HG02981 (cell line): ENCODE results near the gene PPP1R14D.
A peak's percentile ranks its signal among the peaks of the same experiment; 100 is the strongest.
"Not testable (repeated sequence)": the region's sequence is repeated elsewhere in the genome, so short reads cannot be mapped to it uniquely, and the experiment has no call there.

Experiments used
- ATAC-seq: cut with Tn5 transposase; IDR thresholded peaks from one replicate; pipeline ENCODE4 v1.9.1; 2021; ENCODE audit warnings: mild to moderate bottlenecking, moderate library complexity; ENCODE audit not compliant: unreplicated experiment

The PPP1R14D gene

DNA sequence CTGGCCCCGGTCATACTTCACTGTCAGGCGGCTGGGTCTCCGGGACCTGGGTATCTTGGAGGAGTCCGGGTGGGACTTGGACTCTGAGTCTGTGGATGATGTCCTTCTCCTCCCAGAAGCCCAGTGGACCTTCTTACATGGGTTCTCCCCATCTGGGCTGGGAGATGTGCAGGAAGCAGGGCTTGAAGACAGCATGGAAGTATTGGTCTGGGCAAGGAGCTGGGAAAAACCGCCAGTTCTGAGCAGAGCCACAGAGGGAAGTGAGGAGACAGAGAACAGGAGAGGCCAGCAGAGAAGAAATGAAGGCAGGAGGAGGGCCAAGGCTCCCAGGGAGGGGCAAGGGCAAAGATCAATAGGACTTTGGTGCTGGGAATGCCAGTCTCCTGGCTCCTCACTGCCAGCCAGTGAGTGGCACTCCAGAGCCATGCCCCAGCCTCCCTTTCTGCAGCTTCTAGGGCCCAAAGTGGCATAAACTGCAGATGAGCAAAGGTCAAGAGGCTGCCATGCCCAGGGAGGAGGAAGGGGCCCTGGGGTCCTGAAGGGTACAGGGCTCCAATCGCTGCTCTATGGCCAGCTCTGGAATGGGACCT lies at the start of gene PPP1R14D:
Gene PPP1R14D (minus strand): TSS at position 262 of the 590 bp plus-strand sequence. CDS start 67 bp downstream, at position 195.
- no peak for ATAC-seq

DNA sequence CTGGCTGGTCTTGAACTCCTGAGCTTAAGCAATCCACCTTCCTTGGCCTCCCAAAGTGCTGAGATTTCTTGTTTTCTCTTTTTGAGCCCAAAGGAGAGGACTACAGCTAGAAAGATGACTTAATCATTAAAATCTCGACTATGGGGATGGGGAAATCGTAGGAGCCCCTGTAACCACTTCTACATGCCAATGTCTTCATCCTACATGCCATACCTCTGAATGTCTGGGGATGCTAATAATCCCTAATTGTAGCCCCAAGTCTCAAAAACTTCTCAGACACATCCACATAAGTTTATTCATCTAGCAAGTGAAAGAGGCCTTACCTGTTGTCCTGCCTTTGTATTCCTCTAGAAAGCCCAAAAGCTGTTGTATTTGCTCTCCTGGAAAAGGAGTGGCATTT lies 49.2 kb upstream of the PPP1R14D start:
- no peak for ATAC-seq

DNA sequence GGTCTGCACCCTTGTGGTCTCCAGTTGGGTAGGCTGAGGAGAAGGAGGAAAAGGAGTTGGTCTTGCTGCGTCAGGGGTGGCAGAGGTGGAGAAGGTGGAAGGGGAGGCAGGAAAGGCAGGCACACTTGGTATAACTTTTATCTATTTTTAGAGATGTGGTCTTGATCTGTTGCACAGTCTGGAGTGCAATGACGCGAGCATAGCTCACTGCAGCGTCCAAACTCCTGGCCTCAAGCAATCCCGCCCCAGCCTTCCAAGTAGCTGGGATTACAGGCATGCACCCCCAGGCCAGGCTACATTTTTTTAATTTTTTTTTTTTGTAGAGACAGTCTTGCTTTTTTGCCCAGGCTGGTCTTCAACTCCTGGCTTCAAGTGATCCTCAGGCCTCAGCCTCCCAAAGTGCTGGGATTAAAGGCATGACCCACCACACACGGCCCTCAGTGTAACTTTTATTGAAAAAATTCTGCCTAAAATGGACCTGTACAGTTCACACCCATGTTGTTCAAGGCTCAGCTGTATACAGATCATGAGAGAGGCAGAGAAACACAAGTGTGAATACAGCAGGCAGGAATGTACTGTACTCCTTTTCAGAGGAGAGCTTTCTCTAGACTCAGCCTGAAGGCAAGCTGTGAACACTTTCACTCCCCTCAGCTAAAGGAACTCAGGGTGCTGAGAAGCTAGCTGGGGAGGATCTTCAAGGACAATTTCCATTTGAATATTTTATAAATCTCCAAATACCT lies 47.7 kb upstream of the PPP1R14D start:
- ATAC-seq: no peak

DNA sequence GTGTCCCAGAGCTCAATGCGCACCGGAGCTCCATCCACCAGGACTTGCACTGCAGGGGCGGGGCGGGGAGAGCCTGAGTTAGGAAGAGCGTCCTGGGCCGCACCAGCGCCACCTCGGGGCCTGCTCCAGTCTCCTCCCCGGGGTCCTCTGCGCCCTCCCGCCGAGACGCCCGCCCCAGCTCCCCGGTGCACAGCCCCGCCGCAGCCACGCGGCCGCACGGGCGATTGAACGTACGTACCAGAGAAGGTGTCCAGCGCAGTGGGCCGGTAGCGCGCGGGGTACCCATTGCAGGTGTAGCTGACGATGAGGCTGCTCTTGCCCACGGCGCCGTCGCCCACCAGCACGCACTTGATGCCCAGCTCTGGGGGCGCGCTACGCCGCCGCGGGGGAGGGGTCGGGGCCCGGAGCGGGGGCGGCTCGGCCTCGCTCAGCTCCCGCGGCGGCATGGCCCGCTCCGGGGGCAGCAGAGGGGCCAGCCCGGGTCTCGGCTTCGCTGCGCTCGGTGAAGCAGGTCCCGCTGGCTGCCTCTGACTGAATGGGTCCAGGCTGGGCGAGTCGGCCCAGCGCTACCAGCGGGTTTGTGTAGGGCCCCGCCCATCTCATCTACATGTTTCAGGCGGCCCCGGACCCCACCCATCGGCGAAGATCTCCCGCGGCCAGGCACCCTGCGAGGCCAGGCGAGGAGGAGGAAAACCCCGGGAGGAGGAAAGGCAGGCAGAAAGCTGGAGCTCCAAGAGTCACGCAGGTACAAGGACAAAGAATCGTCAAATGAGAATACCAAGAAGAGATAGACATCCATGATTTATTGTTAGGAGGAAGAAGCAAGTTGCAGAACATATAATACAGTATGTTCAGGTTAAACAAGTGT lies 45.4 kb upstream of the PPP1R14D start, which contains the start of gene RHOV:
Gene RHOV (minus strand): TSS at position 541 of the 868 bp plus-strand sequence. CDS start 95 bp downstream, at position 446.
- ATAC-seq: peak; percentile 57

- ATAC-seq: no peak
Measured at GRCh38 chr15:40872791-40873693, 44.5 kb upstream of the PPP1R14D start.

DNA sequence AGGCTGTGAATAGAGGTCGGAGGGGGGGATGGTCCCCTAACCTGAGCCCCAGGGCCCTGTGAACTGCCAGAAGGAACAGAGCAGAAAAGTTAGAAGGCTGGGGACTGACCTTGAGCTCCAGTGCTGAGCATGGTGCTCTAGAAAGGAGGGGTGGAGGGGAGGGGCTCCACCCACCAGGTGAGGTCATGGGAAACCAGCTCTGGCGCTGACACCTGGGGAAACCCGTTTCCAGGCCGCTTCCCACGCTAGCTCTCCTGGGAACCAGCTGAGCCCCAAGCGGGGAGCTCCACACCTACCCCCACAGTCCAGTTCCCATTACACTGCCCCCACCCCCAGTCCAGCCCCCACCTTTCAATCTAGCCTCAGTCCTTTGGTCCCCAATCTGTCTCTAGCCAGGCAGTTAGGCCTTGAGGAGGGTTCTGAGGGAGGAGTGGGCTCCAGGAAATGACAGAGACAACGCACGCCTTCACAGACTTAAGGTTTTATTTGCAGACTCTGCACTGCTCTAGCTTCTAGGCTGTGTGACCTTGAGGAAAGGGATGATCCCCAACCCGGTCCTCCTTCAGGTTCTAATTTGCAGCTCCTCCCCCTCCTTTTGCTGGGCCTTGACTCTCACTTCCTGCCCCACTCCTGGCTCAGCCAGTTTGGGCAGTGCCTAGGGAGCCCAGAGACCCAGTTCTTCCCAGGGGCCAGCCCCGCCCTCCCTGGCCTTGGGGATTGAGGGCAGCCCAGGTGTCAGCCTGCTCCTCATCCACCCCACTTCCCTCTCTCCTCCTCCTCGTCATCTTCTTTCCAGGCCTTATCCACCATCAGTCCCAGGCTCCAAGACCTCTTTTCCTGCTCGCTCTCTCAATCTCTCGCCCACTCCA lies 43.5 kb upstream of the PPP1R14D start:
- no peak for ATAC-seq

DNA sequence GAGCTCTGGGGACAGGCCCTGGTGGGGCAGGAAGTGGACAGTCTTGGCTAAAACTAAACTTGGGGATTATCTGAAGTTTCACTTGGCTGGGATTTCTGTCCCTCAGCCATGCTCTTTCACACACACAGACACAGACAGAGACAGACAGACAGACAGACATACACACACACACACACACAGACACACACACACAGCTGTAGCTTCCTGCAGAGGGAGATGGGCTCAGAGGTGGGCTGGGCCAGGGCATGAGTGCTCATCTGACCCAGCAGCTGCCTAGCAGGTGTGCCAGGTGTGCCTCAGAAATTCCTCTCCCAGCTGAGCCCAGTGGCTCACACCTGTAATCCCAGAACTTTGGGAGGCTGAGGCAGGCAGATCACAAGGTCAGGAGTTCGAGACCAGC lies 42.2 kb upstream of the PPP1R14D start:
- ATAC-seq: no peak

GRCh38 chr15:40869686-40870085 lies 41.2 kb upstream of the PPP1R14D start:
- ATAC-seq: no peak

GRCh38 chr15:40867199-40867598 lies 38.7 kb upstream of the PPP1R14D start:
- ATAC-seq: no peak

DNA sequence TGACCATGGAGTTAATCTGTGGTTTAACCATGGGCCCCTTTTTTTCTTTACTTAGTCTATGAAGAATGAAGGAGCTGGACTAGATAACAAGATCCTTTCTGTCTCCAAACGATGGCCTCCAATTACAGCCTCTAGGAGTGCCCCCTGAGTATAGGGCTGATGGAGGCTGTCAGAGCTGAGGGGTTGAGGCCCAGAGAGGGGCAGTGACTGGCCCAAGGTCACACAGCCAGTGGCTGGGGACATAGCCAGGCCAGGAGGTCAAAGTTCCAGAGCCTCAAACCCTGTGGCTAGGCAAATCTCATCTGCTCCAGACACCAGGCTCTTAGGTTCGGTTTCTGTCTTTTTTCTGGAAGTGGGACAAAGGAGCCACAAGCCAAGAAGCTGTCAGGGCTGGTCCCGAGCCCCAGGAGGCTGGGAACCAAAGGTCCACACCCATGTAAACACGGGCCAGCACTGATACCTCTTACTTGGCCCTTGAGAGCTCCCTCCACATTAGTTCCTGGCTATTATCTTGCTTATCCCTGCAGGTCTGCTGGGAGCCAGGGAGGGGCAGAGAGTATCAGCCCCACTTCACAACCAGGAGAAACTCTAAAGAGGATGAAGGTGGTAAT lies 35.3 kb upstream of the PPP1R14D start:
- no peak for ATAC-seq

DNA sequence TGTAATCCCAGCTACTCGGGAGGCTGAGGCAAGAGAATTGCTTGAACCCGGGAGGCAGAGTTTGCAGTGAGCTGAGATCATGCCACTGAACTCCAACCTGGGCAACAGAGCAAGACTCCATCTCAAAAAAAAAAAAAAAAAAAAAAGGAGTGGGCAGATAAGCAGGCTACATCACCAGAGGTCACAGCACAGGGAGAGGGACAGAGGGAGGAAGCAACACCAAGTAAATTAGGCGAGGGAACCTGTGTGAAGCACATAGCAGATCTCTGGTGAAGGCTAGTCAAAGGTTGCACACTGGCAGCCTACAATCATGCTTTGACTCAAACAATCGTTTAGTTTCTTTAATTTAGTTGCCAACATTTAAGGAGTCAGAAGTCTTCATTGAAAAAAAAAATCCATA lies 32.6 kb upstream of the PPP1R14D start:
- ATAC-seq: not testable (repeated sequence)

DNA sequence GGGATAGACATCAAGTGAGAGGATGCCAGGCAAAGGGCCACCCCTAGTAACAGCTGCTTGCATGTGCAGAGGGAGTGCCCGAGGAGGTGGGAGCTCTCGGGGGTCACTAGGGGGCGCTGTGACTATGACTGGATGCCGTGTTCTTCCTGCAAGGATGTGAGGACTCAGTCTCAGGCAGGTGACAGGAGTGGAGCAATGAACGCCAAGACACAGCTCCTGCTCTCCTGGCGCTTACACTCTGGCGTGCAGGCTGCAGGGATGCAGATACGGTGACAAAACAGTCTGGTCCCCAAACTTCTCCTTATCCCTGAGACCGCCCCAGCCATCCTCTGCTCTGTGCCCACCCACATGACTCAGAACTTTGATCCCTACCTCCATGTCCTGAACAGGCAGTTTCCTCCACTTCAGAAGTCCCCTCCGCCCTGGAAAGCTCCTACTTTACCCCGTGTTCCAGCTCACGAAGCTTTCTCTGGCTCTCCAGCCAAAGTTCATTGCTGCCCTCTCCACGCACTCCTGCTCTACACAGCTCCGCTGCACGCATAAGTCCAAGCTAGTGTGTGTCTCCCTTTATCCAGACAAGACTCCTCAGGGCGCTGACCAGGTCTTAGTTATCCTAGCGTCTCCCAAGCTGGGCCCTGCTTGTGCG lies 30.8 kb upstream of the PPP1R14D start:
- no peak for ATAC-seq

GRCh38 chr15:40858706-40859105 lies 30.2 kb upstream of the PPP1R14D start:
- ATAC-seq: no peak

DNA sequence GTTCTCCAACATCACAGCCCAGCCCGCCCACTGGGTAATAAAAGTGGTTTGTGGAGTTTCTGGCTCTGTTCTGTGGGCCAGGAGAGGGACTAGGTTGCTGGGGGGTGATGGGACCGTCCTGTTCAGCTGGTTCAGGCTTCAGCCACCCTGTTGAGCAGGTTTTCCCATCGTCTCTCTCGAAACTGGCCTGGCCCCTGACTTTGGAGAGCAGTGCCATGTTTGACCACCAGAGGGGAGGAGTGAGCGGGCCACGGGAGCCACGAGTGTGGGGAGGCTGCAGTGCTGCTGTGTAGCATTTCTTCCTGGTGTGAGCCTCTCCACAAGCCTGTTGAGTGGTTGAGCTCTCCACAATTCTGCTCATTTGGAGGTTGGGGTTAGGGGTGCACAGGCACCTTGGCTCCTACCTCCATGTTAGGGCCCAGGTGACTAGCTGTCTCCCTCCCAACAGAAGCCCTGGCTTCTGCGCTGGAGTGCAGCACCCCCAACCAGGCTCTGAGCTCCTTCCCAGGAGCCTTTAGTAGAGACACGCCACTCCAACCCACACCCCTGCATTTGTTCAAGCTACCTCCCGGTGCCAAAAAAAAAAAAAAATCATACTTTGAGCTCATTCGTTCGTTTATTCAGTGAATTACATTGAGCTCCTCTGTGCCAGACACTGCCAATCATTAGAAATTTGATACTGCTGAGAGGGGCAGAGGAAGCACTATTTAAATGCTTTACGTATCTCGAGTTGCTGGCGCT lies 29.3 kb upstream of the PPP1R14D start:
- ATAC-seq: peak; percentile 61

DNA sequence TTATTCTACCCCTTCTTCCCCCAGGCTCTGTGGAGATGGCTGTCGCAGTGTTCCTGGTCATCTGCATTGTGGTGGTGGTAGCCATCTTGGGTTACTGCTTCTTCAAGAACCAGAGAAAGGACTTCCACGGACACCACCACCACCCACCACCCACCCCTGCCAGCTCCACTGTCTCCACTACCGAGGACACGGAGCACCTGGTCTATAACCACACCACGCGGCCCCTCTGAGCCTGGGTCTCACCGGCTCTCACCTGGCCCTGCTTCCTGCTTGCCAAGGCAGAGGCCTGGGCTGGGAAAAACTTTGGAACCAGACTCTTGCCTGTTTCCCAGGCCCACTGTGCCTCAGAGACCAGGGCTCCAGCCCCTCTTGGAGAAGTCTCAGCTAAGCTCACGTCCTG lies 28.2 kb upstream of the PPP1R14D start:
- ATAC-seq: no peak

DNA sequence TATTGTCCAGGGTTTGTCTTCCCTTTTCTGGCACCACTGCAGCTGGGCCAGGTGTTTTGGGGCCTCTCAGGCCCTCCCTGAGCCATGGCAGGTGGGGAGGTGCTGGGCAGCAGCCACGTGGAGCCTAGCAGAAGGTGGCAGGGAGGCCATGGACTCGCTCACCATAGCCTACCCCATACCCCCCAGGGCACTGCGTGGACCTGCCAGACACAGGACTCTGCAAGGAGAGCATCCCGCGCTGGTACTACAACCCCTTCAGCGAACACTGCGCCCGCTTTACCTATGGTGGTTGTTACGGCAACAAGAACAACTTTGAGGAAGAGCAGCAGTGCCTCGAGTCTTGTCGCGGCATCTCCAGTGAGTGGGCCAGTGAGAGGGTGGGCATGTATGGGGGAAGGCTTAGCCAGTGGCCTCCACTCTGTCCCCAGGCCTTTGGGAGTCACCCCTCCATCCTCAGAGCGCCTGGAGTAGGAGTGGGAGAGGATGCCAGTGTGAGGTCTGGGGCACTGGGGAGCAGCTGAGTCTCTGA lies 27.3 kb upstream of the PPP1R14D start:
- ATAC-seq: no peak

- no peak for ATAC-seq
Measured at GRCh38 chr15:40854161-40854560, 25.7 kb upstream of the PPP1R14D start.
